Thymus (tissue), 11 donors: ENCODE data around the gene PTPN1. TPM values are rescaled to one million over a fixed set of nuclear protein-coding genes. Genes with fewer than 3 reads are reported as not detected.

Experiments used
- DNase-seq, 9 donors: peaks; one replicate each; pipeline ENCODE4 v3.0.0-alpha.2; 2013; ENCODE audit warnings: low spot score in 9 of 9, low read depth in 6 of 9, missing footprints in 1 of 9
- H3K27ac ChIP-seq, 2 donors: one replicate each; pipeline ENCODE4 v1.5.1; 2013; ENCODE audit warnings: control low read depth in 1 of 2, low read depth in 1 of 2, low read length in 1 of 2, mild to moderate bottlenecking in 1 of 2, moderate library complexity in 1 of 2
- H3K27me3 ChIP-seq, 2 donors: one replicate each; pipeline ENCODE4 v1.5.1; 2013; ENCODE audit warnings: low read length in 1 of 2; ENCODE audit not compliant: control insufficient read depth in 2 of 2, insufficient read depth in 1 of 2
- H3K36me3 ChIP-seq, 2 donors: one replicate each; pipeline ENCODE4 v1.5.1; 2013; ENCODE audit warnings: low read length in 1 of 2, mild to moderate bottlenecking in 1 of 2, moderate library complexity in 1 of 2; ENCODE audit not compliant: control insufficient read depth in 2 of 2, insufficient read depth in 2 of 2
- H3K4me1 ChIP-seq, 2 donors: one replicate each; pipeline ENCODE4 v1.5.1; 2013; ENCODE audit warnings: low read length in 2 of 2; ENCODE audit not compliant: control insufficient read depth in 2 of 2, insufficient read depth in 2 of 2
- H3K4me3 ChIP-seq, 2 donors: one replicate each; pipeline ENCODE4 v1.5.1; 2013; ENCODE audit warnings: low read length in 2 of 2, control low read depth in 1 of 2, mild to moderate bottlenecking in 1 of 2
- H3K9me3 ChIP-seq, 2 donors: one replicate each; pipeline ENCODE4 v1.5.1; 2013; ENCODE audit warnings: low read length in 1 of 2, mild to moderate bottlenecking in 1 of 2; ENCODE audit not compliant: control insufficient read depth in 2 of 2, insufficient read depth in 1 of 2
- WGBS: extraction: QIAGEN DNeasy Blood & Tissue Kit; methylation state at CpG from one replicate; pipeline ENCODE4 v1.1.7; 2013; 5-methylcytosine and 5-hydroxymethylcytosine counted together
- polyA plus RNA-seq: library from polyadenylated mRNA; stranded (reverse); fragments of 200-250 nt; gene quantifications from one replicate; pipeline ENCODE4 v1.2.3, GENCODE V29; 2013
- total RNA-seq: library from RNA; stranded (reverse); fragments of 120-200 nt; gene quantifications from one replicate; pipeline ENCODE4 v1.2.4, GENCODE V29; 2013
- donor health status: healthy.

PTPN1 gene
- total and polyA plus RNA-seq, 2 donors = 23.0 to 56.1 TPM

DNA sequence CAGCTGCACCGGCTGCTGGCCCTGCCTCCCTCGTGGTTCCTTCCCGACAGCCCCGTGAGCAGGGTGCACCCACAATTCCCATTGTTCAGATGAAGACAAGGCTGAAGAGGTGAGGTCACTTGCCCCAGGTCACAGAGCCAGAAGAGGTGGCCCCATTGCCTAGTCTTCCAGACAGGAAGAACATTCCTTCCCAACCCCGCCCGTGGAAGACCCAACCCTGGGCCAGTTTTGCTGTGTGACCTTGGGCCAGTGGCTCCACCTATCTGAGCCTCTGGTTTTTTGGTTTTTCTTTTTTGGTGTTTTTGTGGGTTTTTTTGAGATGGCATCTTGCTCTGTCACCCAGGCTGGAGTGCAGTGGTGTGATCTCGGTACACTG lies 119.5 kb downstream of the PTPN1 start:
- 80% methylated on average over 7 of the region's 7 CpGs for WGBS
- H3K4me3 ChIP-seq = no peak overlapping the region
- H3K27me3 ChIP-seq = no peaks in the 10 kb centered on the region
- no peak for DNase-seq
- no peaks in the 10 kb centered on the region for H3K9me3 ChIP-seq
- H3K27ac ChIP-seq = no peak overlapping the region
- peaks cover 0 to 4% of the 10 kb centered on the region in 2 donors for H3K4me1 ChIP-seq
- no peaks in the 10 kb centered on the region for H3K36me3 ChIP-seq

DNA sequence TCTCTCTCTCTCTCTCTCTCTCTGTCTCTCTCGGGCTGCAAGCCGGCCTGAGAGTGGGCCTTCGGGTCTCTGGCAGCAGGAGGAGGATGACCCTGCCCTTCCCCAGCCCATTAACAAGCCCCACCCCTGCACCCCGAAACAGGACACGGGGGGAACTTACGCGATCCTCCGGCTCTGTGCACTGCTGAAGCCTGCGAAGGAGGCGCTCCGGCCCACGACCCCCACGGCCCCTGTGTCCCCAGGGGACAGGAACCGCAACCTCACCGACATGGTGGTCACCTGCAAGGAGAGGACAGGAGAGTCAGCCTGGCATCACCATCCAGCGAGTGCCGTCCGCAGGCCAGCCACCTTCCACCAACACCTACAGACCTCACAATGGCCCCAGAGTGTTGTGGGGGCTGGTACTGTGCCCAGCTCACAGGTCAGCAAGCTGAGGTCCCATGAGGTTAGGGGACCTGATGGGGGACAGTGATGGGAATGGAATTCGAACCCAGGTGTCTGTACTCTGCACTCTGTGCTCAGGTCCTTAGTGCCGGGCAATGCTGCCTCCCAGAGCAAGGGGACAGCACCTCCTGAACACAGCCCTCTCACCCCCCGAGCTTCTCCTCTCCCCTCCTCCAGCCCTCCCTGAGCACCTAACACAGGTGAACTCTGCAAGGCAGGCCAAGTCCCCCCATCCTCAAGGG lies 120.5 kb downstream of the PTPN1 start:
- Histone ChIP-seq H3K27me3 (peaks cover 0 to 3% of the 10 kb centered on the region in 2 donors), H3K4me3 (no peak overlapping the region), H3K27ac (no peak overlapping the region), H3K9me3 (no peaks in the 10 kb centered on the region), H3K4me1 (peaks cover 0 to 4% of the 10 kb centered on the region in 2 donors), H3K36me3 (no peaks in the 10 kb centered on the region)
- 96% methylated on average over 21 of the region's 21 CpGs for WGBS
- DNase-seq = no peak

DNA sequence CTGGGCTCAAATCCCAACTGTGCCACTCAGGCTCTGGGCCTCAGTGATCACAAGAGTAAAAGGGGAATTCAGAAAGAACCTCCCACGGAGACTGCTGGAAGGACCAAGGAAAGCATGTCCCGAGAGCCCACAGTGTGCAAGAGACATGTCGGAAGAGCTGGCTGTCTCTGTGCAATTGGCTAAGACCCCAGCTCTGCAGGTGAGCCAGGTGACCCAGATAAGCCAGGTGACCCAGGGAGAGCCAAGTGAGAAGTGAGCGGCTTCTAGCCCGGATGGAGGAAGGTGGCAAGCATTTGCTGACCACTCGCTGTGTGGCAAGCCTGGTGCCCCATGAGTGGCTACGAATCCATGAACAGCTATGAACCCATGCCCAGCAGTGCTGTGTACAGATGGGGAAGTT lies 122.1 kb downstream of the PTPN1 start:
- 94% methylated on average over 7 of the region's 7 CpGs for WGBS
- DNase-seq = no peak

DNA sequence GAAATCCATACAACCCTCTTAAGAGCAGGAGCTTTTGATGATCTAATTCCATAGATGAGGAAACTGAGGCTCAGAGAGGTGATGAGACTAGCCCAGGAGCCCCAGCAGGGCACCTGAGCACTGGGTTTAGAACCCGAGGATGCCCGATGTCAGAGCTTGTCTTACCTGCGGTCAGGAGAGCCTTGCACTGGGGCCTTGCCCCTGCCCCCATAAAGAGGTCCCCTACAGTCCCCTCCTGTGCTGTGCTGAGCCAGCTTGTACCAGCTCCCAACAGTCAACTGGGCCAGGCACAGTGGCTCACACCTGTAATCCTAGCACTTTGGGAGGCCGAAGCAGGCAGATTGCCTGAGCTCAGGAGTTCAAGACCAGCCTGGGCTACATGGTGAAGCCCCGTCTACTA lies 122.5 kb downstream of the PTPN1 start:
- Histone ChIP-seq H3K4me3 (no peak overlapping the region), H3K36me3 (no peaks in the 10 kb centered on the region), H3K9me3 (no peaks in the 10 kb centered on the region), H3K4me1 (peaks cover 0 to 7% of the 10 kb centered on the region in 2 donors), H3K27ac (no peak overlapping the region), H3K27me3 (peaks cover 0 to 3% of the 10 kb centered on the region in 2 donors)
- WGBS = 95% methylated on average over 5 of the region's 5 CpGs
- DNase-seq = no peak

More for the DNA sequence above, 122.1 kb downstream of the PTPN1 start:
- Histone ChIP-seq H3K27ac (no peak overlapping the region), H3K9me3 (no peaks in the 10 kb centered on the region), H3K4me3 (no peak overlapping the region), H3K36me3 (no peaks in the 10 kb centered on the region), H3K27me3 (peaks cover 0 to 3% of the 10 kb centered on the region in 2 donors), H3K4me1 (peaks cover 0 to 7% of the 10 kb centered on the region in 2 donors)

DNA sequence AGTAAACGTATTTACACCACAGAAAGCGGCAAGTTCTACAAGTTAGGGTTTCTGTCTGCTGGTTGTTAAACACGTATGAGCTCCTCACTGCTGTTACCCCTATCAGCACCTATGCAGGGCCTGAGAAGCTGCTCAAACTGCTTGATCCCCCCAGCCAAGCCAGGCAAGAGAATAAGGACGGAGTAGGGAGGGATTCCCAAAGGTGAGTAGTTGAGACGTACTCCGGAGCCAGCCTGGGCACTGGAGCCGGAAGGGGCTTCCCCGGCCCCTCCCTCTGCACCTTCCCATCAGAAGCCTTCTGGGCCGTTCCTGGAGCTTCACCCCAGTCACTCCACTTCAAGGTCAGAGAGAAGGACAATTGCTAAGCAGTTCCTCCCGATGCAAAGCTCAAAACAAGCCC lies 123.2 kb downstream of the PTPN1 start:
- DNase-seq = no peak
- Histone ChIP-seq H3K27me3 (peaks cover 0 to 3% of the 10 kb centered on the region in 2 donors), H3K27ac (no peak overlapping the region), H3K36me3 (no peaks in the 10 kb centered on the region), H3K9me3 (no peaks in the 10 kb centered on the region), H3K4me1 (peaks cover 0 to 7% of the 10 kb centered on the region in 2 donors), H3K4me3 (no peak overlapping the region)
- WGBS = 78% methylated on average over 10 of the region's 10 CpGs

DNA sequence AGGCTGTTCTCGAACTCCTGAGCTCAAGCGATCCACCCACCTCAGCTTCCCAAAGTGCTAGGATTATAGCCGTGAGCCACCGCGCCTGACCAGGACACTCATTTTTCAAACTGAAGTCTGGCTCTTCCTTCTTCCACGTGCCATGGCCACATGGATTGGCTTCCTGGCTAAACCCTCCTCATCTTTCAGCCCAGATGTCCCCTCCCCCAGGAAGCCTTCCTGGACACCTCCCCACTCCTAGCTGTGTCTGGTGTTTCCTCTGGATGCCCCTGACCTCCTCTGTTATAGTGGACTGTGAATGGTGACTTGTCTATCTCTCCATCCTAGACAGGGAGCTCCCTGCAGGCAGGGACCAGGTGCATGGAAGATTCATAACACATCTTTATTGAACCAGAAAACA lies 124.0 kb downstream of the PTPN1 start:
- Histone ChIP-seq H3K36me3 (no peaks in the 10 kb centered on the region), H3K27ac (no peak overlapping the region), H3K4me1 (peaks cover 0 to 7% of the 10 kb centered on the region in 2 donors), H3K27me3 (peaks cover 0 to 3% of the 10 kb centered on the region in 2 donors), H3K9me3 (no peaks in the 10 kb centered on the region), H3K4me3 (no peak overlapping the region)
- no peak for DNase-seq
- WGBS = 86% methylated on average over 6 of the region's 6 CpGs

Other genes with a start within 250 kb of the PTPN1 start
- gene RIPOR3, start 181.2 kb downstream of the PTPN1 start, total RNA-seq = 12.2 TPM
- gene RIPOR3, start 181.2 kb downstream of the PTPN1 start, polyA plus RNA-seq = 23.4 TPM
- 3.1 TPM for gene PARD6B, start 221.2 kb downstream of the PTPN1 start, total RNA-seq
- gene PARD6B, start 221.2 kb downstream of the PTPN1 start, polyA plus RNA-seq = 3.7 TPM